Psoas muscle (tissue), 8 donors: Measurements from ENCODE around the gene CDK5R1. TPM values are rescaled to one million over a fixed set of nuclear protein-coding genes. Genes with fewer than 3 reads are reported as not detected.

Source experiments
- ATAC-seq, 4 donors: fragments of 200-7000 bp; cut with Tn5 transposase; one replicate each; pipeline ENCODE4 v1.9.1; 2020; ENCODE audit warnings: moderate library complexity in 3 of 4, mild to moderate bottlenecking in 2 of 4
- DNase-seq, 2 donors: peaks; one replicate each; pipeline ENCODE4 v3.0.0-alpha.2; 2020
- H3K27ac ChIP-seq: fragments of 200-600 bp; one replicate; pipeline ENCODE4 v1.8.0; 2022
- H3K27me3 ChIP-seq, 3 donors: fragments of 200-600 bp in 1 of 3; one replicate each; pipeline versions ENCODE4 v1.6.1 to v1.8.0; 2013 to 2022; ENCODE audit warnings: low read length in 2 of 3, mild to moderate bottlenecking in 2 of 3, moderate library complexity in 1 of 3; ENCODE audit not compliant: insufficient read depth in 3 of 3
- H3K36me3 ChIP-seq, 2 donors: fragments of 200-600 bp in 1 of 2; one replicate each; pipeline versions ENCODE4 v1.6.1 to v1.8.0; 2013 to 2022; ENCODE audit warnings: low read depth in 1 of 2, mild to moderate bottlenecking in 1 of 2, moderate library complexity in 1 of 2; ENCODE audit not compliant: insufficient read depth in 1 of 2
- H3K4me1 ChIP-seq: fragments of 200-600 bp; one replicate; pipeline ENCODE4 v1.8.0; 2022
- H3K4me3 ChIP-seq: fragments of 200-600 bp; one replicate; pipeline ENCODE4 v1.8.0; 2022; ENCODE audit warnings: mild to moderate bottlenecking
- H3K9me3 ChIP-seq: fragments of 200-600 bp; one replicate; pipeline ENCODE4 v1.8.0; 2022
- WGBS, 3 donors: extraction: QIAGEN DNeasy Blood & Tissue Kit; methylation state at CpG; one replicate each; pipeline versions ENCODE4 v1.1.6 to v1.1.7; 2013; 5-methylcytosine and 5-hydroxymethylcytosine counted together
- intact Hi-C, 2 donors: fragments of 100-400 bp; cut with DNase I; formaldehyde crosslinking; loops; one replicate each; pipeline versions ENCODE4 v1.11.0 to v1.14.2; 2022
- polyA plus RNA-seq, 3 donors: library from polyadenylated mRNA; stranded (reverse); fragments of 200-250 nt; gene quantifications; one replicate each; pipeline ENCODE4 v1.2.3, GENCODE V29; 2013
- total RNA-seq, 4 donors: library from RNA; stranded (reverse); fragmentation: NEBNext Ultra II Directional in 2 of 4; extraction: Animal tissue kit (Norgen Biotek cat#: 25700) in 2 of 4; gene quantifications; one replicate each; pipeline versions ENCODE4 v1.2.1 to v1.2.4, GENCODE V29; 2021 to 2023
- TF ChIP-seq, protein P1 (sequence below): fragments of 200-600 bp; IDR thresholded peaks from one replicate; pipeline ENCODE4 v1.8.0; 2022; ENCODE audit warnings: antibody characterized with exemption
- donor health status: healthy with polysubstance abuse.
- donor health status: DM: no; HTN: no; CAD: no; lungs with moderate emphysema.
- donor health status: Bipolar disorder and iron deficiency.
- donor health status: healthy.
- donor health status: DM: yes; HTN: yes; CAD: no.
- donor health status: DM: no; HTN: no; CAD: no.
- donor health status: DM: no; HTN: no; CAD: no.
- donor health status: DM: yes; HTN: yes; CAD: no.

CDK5R1 gene
- total and polyA plus RNA-seq, 7 donors = 0.44 to 5.2 (median 2.0) TPM

DNA sequence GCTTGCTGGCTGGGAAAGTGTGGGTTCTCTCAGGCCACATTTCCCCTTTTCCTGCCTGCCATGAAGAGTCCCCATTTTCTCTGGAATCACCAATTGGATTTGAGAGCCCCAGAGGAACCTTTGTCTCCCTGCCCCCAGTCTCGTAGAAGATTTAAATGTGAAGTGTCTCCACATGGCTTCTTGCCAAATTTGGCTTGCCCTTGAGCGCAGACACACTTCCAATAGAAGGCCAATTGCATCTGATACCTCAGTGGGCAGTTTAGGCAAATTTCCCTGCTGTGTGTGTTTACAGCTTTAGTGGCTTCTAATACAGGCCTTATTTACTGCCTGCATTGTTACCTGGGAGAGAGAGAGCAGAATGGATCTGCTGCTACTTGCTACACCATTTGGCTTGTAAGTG is 29.7 kb downstream of the CDK5R1 start:
- H3K9me3 ChIP-seq = no peaks in the 10 kb centered on the region
- ATAC-seq (no peak), DNase-seq (no peak)
- no peaks in the 10 kb centered on the region for H3K27me3 ChIP-seq
- H3K4me3 ChIP-seq = no peak overlapping the region
- H3K27ac ChIP-seq = peak overlapping the region; percentile 58
- no peaks in the 10 kb centered on the region for H3K36me3 ChIP-seq
- intact Hi-C loops = no loop called here
- 5 to 61% (median 23%) methylated on average over 2 of the region's 2 CpGs for WGBS, 3 donors
- TF ChIP-seq, protein P1, sequence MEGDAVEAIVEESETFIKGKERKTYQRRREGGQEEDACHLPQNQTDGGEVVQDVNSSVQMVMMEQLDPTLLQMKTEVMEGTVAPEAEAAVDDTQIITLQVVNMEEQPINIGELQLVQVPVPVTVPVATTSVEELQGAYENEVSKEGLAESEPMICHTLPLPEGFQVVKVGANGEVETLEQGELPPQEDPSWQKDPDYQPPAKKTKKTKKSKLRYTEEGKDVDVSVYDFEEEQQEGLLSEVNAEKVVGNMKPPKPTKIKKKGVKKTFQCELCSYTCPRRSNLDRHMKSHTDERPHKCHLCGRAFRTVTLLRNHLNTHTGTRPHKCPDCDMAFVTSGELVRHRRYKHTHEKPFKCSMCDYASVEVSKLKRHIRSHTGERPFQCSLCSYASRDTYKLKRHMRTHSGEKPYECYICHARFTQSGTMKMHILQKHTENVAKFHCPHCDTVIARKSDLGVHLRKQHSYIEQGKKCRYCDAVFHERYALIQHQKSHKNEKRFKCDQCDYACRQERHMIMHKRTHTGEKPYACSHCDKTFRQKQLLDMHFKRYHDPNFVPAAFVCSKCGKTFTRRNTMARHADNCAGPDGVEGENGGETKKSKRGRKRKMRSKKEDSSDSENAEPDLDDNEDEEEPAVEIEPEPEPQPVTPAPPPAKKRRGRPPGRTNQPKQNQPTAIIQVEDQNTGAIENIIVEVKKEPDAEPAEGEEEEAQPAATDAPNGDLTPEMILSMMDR = no peak
- peaks cover 26% of the 10 kb centered on the region for H3K4me1 ChIP-seq

DNA sequence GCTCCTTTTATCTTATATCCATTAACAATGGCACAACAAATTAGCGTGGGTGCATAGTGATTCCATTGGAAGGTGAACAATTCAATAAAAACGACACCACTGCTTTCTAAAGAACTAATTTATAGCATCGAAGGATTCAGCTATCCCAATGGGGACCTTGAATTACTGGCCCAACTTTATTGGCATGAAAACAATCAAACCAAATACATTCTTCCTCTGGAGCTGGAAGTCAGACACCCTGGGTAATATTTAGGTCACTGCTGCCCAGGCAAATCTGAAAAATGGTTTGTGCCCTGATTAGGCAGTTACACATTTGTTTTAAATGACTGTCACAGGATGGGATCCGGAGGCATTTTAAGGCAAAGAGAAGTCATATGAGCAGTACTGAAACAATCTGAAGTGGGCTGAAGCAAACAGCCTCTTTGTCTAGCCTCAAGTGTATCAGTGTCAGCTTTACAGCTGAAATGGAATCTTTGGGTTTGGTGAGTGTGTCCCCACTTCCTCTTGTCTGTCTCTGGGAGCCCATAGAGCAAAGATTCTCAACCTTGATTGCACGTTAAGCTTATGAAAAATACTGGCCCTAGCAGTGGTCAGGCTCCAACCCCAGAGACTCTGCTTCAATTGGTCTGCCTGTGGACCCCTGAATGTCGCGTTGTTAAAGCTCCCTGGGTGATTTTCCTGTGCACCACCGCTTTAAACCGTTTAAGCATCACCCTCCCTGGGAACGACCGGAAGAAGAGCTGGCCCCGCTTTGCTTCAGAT is 30.3 kb downstream of the CDK5R1 start:
- TF ChIP-seq, protein P1 = no peak
- Histone ChIP-seq H3K9me3 (no peaks in the 10 kb centered on the region), H3K4me3 (no peak overlapping the region), H3K27ac (no peak overlapping the region), H3K27me3 (no peaks in the 10 kb centered on the region), H3K36me3 (no peaks in the 10 kb centered on the region), H3K4me1 (peaks cover 26% of the 10 kb centered on the region)
- DNase-seq (no peak), ATAC-seq (no peak)
- 69 to 73% (median 72%) methylated on average over 12 of the region's 12 CpGs for WGBS, 3 donors
- intact Hi-C loops = no loop called here

DNA sequence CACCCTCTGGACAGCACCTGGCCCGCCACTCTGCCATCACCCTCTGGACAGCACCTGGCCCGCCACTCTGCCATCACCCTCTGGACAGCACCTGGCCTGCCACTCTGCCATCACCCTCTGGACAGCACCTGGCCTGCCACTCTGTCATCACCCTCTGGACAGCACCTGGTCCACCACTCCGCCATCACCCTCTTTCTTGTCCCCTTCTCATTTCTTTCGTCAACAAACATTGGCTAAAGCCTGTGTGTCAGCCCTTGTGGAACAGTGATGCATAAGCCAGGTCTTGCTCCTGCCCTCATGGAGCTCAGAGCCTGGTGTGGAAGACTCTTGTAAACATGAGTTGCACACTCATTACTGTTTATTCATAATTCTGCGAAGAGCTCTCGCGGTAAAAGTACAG is 31.2 kb downstream of the CDK5R1 start:
- Histone ChIP-seq H3K9me3 (no peaks in the 10 kb centered on the region), H3K27me3 (no peaks in the 10 kb centered on the region), H3K27ac (no peak overlapping the region), H3K4me1 (peaks cover 26% of the 10 kb centered on the region), H3K36me3 (no peaks in the 10 kb centered on the region), H3K4me3 (no peak overlapping the region)
- peak in 1 of 2 donors; percentile 32 for DNase-seq
- peak in 1 of 4 donors; percentile 85 for ATAC-seq
- TF ChIP-seq, protein P1 = no peak
- intact Hi-C loops = no loop called here
- 83 to 93% (median 90%) methylated on average over 5 of the region's 7 CpGs for WGBS, 3 donors

DNA sequence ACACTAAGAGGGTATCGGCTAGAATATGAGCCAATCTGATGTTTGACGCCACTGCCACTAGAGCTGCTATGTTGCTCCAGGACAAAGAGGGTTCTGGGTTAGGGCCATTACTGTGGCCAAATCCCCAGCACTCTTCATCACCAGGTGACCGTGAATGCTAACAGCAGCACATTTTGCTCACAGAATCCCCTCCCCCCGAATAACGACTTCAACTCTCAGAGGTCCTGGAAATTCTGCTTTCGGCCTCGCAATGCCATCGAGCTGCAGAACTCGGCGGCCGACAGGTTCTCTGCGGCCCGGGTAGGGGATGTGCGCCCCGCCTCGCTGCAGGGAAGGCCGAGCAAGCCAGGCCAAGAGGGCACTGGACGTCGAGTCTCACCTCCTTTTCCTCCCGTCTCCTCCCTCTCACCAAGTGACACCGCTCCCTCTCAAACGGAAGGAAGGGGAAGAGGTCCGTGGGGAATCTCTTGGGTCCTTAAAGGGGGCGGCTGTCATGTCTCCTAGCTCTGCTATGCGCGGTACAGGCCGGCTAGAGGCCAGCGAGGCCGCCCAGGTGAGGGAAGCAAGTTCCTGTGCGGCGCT is 31.9 kb downstream of the CDK5R1 start:
- peak overlapping the region; percentile 66 for H3K4me3 ChIP-seq
- 41 to 46% (median 45%) methylated on average over 31 of the region's 31 CpGs for WGBS, 3 donors
- ATAC-seq = no peak

More for the DNA sequence above, 31.9 kb downstream of the CDK5R1 start:
- TF ChIP-seq, protein P1 = no peak
- peaks cover 26% of the 10 kb centered on the region for H3K4me1 ChIP-seq
- no peak for DNase-seq
- no peaks in the 10 kb centered on the region for H3K9me3 ChIP-seq
- no peaks in the 10 kb centered on the region for H3K27me3 ChIP-seq
- H3K27ac ChIP-seq = no peak overlapping the region
- no peaks in the 10 kb centered on the region for H3K36me3 ChIP-seq
- intact Hi-C loops = no loop called here
